Ovary (tissue), 3 donors: ENCODE measurements around the gene CD52.

Source experiments
- POLR2A ChIP-seq: fragments of 450-650 bp; IDR thresholded peaks from one replicate; pipeline ENCODE4 v1.6.1; 2017; ENCODE audit warnings: antibody characterized with exemption, mild to moderate bottlenecking, moderate library complexity
- TF ChIP-seq, protein P1 (sequence below), 3 donors: fragments of 450-650 bp in 2 of 3; fragments of 200-600 bp in 1 of 3; IDR thresholded peaks; one replicate each; pipeline versions ENCODE4 v1.5.1 to v1.8.0; 2016 to 2022; ENCODE audit warnings: antibody characterized with exemption in 3 of 3, mild to moderate bottlenecking in 1 of 3
- donor health status: DM: no; HTN: no; CAD: no.

- TF ChIP-seq, protein P1, sequence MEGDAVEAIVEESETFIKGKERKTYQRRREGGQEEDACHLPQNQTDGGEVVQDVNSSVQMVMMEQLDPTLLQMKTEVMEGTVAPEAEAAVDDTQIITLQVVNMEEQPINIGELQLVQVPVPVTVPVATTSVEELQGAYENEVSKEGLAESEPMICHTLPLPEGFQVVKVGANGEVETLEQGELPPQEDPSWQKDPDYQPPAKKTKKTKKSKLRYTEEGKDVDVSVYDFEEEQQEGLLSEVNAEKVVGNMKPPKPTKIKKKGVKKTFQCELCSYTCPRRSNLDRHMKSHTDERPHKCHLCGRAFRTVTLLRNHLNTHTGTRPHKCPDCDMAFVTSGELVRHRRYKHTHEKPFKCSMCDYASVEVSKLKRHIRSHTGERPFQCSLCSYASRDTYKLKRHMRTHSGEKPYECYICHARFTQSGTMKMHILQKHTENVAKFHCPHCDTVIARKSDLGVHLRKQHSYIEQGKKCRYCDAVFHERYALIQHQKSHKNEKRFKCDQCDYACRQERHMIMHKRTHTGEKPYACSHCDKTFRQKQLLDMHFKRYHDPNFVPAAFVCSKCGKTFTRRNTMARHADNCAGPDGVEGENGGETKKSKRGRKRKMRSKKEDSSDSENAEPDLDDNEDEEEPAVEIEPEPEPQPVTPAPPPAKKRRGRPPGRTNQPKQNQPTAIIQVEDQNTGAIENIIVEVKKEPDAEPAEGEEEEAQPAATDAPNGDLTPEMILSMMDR (IDR thresholded peaks at IDR 0.05), result no peak
- no peak for TF ChIP-seq POLR2A
Observed at GRCh38 chr1:26317146-26317545, 612 bp upstream of the CD52 start.
